Subcutaneous adipose tissue (tissue), 4 donors: ENCODE data around the gene TSHB. TPM values are rescaled to one million over a fixed set of nuclear protein-coding genes. Genes with fewer than 3 reads are reported as not detected.

Experiments used
- CTCF ChIP-seq: fragments of 450-650 bp; IDR thresholded peaks from one replicate; pipeline ENCODE4 v1.5.1; 2016; ENCODE audit warnings: low read depth, mild to moderate bottlenecking, control low read depth, antibody characterized with exemption, moderate library complexity
- total RNA-seq, 4 donors: library from RNA; depleted of rRNA; stranded (reverse); fragments of >200 nt; gene quantifications; one replicate each; pipeline ENCODE4 v1.1.0, GENCODE V29; 2016

TSHB gene
- total RNA-seq, result not detected

- no peak for TF ChIP-seq CTCF
These were observed at the start of gene TSHB for GRCh38 chr1:115029526-115029925. Gene TSHB, plus strand, starts transcription at chr1:115029826. Its CDS starts 3,537 bp downstream, at chr1:115033363.

- TF ChIP-seq CTCF, result no peak
These were observed 47.4 kb upstream of the TSHB start for GRCh38 chr1:114982251-114982650.

GRCh38 chr1:114986286-114986685 lies 43.3 kb upstream of the TSHB start:
- TF ChIP-seq CTCF, result no peak

- TF ChIP-seq CTCF, result no peak
These were observed 41.5 kb upstream of the TSHB start for GRCh38 chr1:114988095-114988494.

GRCh38 chr1:114997510-114998289 lies 31.9 kb upstream of the TSHB start:
- TF ChIP-seq CTCF, result no peak

GRCh38 chr1:115006191-115006590 lies 23.4 kb upstream of the TSHB start:
- TF ChIP-seq CTCF, result no peak

GRCh38 chr1:115012006-115012405 lies 17.6 kb upstream of the TSHB start:
- TF ChIP-seq CTCF, result no peak
